NCI-H1417 (cell line): Measurements from ENCODE around the gene OPCML.

ENCODE experiments used
- DNase-seq, 3 experiments: peaks; one replicate each; lab custom pipeline; 2025; lab: John Stamatoyannopoulos, UW

OPCML gene

DNA sequence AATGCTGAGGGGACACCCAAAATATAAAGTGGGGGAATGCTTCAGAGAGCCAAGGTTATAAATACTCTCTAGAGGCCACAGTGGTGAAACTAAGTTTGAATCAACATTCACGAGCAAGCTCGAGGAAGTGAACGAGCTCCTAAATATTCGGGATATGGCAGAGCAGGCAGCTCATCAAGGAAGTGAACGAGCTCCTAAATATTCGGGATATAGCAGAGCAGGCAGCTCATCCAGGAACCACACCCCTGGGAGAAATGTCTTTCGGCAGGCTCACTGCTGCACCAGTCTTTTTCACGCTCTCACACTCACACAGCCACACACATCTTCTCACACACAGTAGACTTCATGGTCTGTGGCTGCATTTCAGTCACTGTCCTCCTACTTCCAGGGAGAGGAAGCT lies 787.5 kb downstream of the OPCML start:
- no peak for DNase-seq

DNA sequence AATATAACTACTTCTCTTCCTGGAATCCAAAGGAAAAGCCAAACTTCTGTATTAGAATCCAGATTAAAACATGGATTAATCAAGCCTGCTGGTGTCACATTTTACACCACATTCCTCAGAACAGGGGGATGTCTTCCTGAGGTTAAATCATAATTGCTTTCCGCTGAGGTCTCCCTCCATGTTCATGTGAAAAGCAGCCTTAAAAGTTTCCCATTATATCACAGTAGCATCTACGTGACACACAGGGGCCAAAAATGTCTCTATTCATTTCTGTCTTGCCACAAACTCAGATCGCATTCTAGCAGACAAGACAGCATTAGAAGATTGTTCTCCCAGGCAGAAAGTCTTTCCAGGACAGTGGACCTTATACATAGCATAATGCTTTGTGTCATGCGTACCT lies 788.7 kb downstream of the OPCML start:
- DNase-seq: no peak

GRCh38 chr11:132742929-132743328 lies 789.4 kb downstream of the OPCML start:
- no peak for DNase-seq

DNA sequence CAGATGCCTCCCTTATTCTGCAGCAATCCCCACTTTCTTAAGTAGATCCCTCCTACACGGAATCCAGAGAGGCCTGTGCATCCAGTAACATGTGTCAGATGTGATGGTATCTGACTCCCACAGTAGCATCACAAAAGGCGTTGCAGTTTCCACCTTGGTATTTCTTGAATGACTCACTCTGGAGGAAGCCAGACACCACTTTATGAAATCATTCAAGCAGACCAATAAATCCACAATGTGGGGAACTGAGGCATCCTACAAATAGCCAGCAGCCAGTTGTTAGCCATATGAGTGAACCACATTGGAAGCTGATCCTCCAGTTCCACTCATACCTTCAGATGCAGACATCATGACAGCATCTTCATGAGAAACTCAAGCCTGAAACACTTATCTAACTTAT lies 798.1 kb downstream of the OPCML start:
- DNase-seq: no peak

DNA sequence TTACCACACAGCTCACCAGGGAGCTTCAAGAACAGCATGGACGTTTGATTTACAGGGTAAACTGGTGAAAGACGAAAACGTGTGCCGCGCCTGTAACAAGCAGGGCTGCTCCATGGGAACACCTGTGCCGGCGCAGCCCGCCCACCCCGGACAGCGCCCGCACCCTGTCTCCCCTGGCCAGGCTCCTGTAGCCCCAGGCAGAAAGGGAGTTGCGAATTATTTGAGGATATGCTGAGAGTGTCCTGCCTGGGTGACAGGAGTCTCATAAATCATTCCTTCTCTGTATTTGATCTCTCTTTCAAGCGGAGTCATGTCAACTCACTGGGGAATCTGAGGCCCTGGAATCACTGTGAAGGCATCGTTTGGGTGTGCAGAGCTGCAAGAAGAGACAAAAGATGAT lies 804.3 kb downstream of the OPCML start:
- DNase-seq: peak in 2 of 3 experiments; percentile 65 to 87

DNA sequence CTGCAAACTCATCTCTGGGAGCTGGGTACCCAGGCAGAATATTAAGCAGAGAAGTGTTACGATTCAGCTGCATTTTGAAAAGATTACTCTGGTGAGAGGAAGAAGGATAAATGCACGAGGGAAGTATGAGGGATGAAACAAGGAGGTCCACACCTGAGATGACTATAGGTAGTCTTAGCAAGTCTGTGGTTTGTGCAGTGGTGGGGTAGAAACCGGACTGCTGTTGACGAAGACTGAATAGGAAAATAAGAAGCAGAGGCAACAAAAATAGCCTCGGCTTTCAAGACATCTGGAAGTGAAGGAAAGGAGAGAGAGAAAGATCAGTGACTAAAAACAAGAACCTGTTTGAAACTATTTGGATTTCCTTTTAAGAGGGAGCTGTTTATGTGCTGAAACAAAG lies 810.8 kb downstream of the OPCML start:
- DNase-seq: no peak

- DNase-seq: no peak
Measured at GRCh38 chr11:132719684-132720083, 812.6 kb downstream of the OPCML start.

DNA sequence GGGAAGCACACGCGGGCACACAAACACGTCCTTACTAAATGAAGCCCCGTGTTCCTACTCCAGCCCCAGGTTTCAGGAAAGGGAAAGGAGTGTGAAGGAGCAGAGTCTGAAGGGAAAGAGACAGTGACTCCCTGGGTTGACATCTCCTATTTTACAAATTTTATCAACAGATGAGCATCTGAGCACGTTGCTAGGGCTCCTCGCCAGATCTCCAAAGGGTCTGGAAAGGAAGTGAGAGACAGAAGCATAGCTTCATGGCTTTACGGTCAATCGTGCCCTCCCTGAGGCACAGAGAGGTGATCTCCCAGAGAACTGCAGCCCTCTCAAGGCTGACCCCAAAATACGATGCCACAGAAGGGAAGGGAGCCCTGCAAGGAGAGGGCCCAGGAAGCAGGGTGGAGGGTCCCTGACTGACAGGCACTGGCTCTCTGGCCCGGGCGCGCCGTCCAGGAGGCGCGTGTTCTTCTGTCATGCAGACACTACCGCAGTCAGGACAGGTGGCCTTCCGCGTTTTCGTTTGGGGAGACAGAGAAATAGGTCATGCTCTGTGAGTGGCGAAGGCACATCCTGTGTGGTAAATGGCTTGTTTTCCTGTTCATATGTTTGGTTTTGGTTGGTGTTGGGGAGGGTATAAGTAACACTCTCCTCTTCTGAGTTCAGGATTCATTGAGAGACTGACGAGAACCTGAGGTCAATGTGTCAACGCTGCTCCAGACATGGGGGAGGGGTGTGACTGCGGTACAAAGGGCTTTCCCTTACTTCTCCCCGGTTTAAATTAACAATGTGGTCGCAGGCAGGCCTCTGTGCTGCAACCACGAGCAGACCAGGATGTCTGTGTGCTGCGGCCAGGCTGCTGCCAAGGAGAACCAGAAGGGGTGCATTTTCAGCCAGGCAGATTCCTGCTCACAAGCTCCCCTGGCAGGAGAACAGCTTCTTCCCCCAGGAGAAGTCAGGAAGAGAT lies 813.3 kb downstream of the OPCML start:
- DNase-seq: no peak

- DNase-seq: no peak
Measured at GRCh38 chr11:132717824-132718223, 814.5 kb downstream of the OPCML start.

DNA sequence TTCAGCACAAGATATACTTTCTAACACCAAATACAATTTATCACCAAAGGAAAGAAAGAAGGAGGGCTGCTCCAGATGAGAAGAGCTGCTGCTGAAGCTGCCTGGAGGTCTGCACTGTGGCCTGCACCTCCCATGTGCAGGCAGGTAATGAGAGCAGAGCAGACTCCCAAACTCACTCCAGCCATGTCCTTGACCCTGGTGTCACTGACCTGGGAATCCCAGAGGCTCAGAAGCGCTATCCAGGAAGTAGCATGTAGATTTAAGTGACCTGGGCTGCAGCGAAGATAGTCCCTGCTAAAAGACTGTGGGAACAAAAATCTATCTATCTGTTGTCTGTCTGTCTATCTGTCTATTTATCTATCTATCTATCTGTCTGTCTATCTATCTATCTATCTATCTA lies 816.3 kb downstream of the OPCML start:
- DNase-seq: no peak

GRCh38 chr11:132714859-132715440 lies 817.4 kb downstream of the OPCML start:
- DNase-seq: no peak

- DNase-seq: no peak
Measured at GRCh38 chr11:132712466-132712865, 819.8 kb downstream of the OPCML start.

GRCh38 chr11:132704781-132705375 lies 827.4 kb downstream of the OPCML start:
- peak in 1 of 3 experiments; percentile 20 for DNase-seq

DNA sequence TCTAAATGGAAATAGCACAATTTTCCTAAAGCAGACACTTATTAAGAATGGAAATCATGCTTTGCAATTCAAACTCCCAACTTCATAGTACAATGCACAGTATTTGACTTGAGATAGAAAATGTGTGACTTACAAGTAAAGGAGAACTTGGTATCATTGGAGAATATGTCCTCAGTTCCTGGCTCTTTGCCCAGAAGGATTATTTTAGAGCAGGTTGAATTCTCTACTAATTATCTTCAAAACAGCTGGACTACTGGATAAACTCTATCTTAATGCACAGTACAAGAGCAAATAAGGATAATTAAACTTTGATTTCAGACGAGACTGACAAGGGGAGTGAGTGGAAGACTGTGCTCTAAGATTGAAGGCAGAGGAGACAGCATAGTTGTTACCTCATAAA lies 839.4 kb downstream of the OPCML start:
- peak in 2 of 3 experiments; percentile 37 to 83 for DNase-seq

- peak in 2 of 3 experiments; percentile 56 to 77 for DNase-seq
Measured at GRCh38 chr11:132691848-132692550, 840.3 kb downstream of the OPCML start.

DNA sequence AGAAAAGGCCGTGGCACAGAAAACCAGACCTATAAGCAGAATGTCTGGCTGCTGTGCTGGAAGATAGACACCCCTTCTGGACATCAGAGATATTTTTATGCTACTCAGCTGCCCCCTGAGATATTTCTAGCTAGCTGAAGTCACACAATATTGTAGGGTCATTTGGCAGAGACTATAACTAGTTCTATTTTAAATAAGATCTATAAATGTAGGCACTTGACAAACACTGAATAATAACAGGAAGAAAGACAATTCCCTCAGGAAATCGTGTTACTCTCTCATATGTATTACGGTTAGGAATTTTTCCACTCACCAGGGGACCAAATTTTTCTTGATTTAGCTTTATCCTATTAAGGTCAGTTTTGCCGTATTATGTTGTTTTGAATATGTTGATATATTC lies 845.4 kb downstream of the OPCML start:
- DNase-seq: no peak

- peak in 1 of 3 experiments; percentile 48 for DNase-seq
Measured at GRCh38 chr11:132685174-132685611, 847.1 kb downstream of the OPCML start.

DNA sequence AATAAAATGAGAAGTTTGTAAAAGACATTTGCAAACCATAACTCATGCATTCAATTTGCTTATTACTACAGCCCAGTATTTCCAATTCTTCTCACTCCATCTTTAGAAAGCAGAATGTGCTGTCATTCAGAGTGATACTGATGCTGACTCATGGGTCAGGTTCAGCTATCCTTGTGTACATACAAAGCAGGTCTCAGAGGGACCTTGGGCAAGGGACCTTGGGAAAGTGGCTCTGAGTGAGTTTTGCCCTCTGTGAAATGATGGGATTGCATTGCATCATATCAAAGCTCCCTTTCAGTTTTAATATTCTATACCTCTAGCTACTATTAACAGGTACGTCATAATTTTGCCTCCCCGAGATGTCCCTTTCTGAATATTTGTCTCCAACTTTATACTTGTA lies 848.7 kb downstream of the OPCML start:
- no peak for DNase-seq

DNA sequence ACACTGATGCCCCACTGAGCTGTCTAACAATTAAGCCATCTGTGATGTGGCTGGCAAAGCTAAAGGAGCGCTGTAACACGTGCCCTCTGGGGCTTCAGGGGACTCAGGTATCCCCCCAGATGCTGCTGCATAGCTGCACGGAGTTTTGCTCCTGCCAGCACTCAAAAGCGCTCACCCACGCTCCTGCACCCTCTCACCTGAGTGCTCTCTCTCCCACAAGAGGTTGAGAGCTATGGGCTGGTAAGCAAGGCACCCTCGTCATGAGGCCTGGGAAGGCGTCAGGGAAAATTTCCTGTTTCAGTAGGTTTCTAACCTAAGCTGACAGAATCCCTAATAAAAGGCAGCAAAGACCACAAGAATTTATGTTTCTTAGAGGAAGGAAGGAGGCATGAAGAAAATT lies 850.3 kb downstream of the OPCML start:
- no peak for DNase-seq

- DNase-seq: no peak
Measured at GRCh38 chr11:132680584-132680983, 851.7 kb downstream of the OPCML start.

DNA sequence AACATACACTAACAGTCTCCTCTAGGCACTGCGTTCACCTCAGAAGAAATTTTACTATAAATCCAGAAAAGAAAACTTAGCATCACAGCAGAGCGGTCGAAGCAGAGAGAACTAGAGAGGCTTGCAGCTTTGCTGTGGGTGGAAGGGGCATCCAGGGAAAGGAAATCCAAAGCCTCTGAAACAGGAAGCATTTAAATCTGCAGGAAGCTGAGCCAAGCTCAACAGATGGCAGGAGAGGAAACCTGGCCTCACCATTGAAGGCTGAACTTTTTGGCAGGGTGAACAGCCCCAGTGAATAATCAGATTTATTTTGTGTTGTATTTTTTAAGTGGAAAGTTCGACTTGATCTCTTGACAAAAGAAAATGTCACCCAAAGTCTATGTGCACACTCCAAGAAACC lies 858.1 kb downstream of the OPCML start:
- DNase-seq: no peak

DNA sequence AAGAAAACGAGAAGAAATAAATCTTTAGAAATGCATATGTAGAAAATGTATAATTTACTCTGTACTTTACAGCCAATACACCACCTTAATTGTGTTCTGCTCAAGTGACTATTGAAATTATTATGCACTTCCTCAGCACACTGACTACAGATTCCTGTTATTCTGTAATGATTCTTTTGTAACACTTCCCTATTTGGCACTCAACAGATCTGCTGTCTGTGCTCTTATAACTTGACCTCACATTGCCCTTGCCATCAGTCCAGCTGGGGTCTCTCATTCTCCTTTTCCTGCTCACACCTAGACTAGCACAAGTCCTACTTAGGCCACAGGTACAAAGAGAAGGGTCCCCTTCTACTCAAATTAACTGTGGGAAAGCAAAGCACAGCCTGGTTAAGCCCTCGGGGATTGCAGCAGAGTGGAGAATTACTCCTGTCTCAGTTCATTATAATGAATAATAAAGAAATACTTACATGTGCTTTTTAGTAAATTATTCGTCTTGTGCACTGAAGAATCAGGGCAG lies 860.4 kb downstream of the OPCML start:
- DNase-seq: peak in 1 of 3 experiments; percentile 70
